Epithelial cell of esophagus (primary cell): ENCODE results near the gene LRFN2.
A peak's percentile ranks its signal among the peaks of the same experiment; 100 is the strongest.

Source experiments
- DNase-seq: peaks from one replicate; pipeline ENCODE4 v3.0.0; 2010; ENCODE audit warnings: low read depth
- H3K4me3 ChIP-seq: 2 replicates; pipeline ENCODE4 v1.5.1; 2011; ENCODE audit warnings: mild to moderate bottlenecking, low read length, control low read depth
- TF ChIP-seq, protein P1 (sequence below): IDR thresholded peaks from 2 replicates; pipeline ENCODE4 v1.5.1; 2011; ENCODE audit warnings: low read depth, mild to moderate bottlenecking, low read length, control low read depth, inconsistent platforms; ENCODE audit not compliant: insufficient read depth; ENCODE audit errors: missing control alignments

LRFN2 gene

DNA sequence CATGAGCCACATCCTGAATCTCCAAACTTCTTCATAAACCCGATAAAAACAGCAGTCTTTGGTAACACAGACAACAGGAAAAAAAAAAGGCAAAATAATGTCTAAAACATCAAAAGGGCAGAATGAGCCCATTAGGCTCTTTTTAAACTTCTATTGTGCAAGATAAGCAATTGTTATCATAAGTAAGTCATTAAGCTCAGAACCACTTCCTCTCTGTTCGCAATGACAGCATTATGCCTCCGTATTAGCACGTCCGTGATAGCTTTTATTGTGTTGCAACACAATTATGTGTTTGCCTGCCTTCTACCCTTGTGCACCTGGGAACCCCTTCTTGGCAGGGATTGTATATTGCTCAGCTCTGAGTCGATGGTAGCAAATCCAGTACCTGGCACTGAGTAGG lies 147.1 kb downstream of the LRFN2 start:
- TF ChIP-seq, protein P1, sequence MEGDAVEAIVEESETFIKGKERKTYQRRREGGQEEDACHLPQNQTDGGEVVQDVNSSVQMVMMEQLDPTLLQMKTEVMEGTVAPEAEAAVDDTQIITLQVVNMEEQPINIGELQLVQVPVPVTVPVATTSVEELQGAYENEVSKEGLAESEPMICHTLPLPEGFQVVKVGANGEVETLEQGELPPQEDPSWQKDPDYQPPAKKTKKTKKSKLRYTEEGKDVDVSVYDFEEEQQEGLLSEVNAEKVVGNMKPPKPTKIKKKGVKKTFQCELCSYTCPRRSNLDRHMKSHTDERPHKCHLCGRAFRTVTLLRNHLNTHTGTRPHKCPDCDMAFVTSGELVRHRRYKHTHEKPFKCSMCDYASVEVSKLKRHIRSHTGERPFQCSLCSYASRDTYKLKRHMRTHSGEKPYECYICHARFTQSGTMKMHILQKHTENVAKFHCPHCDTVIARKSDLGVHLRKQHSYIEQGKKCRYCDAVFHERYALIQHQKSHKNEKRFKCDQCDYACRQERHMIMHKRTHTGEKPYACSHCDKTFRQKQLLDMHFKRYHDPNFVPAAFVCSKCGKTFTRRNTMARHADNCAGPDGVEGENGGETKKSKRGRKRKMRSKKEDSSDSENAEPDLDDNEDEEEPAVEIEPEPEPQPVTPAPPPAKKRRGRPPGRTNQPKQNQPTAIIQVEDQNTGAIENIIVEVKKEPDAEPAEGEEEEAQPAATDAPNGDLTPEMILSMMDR: no peak
- peak; percentile 76 for DNase-seq
- no peak overlapping the region for H3K4me3 ChIP-seq

- DNase-seq: no peak
- no peak overlapping the region for H3K4me3 ChIP-seq
- TF ChIP-seq, protein P1: no peak
Observed at GRCh38 chr6:40439026-40439800, 148.0 kb downstream of the LRFN2 start.

DNA sequence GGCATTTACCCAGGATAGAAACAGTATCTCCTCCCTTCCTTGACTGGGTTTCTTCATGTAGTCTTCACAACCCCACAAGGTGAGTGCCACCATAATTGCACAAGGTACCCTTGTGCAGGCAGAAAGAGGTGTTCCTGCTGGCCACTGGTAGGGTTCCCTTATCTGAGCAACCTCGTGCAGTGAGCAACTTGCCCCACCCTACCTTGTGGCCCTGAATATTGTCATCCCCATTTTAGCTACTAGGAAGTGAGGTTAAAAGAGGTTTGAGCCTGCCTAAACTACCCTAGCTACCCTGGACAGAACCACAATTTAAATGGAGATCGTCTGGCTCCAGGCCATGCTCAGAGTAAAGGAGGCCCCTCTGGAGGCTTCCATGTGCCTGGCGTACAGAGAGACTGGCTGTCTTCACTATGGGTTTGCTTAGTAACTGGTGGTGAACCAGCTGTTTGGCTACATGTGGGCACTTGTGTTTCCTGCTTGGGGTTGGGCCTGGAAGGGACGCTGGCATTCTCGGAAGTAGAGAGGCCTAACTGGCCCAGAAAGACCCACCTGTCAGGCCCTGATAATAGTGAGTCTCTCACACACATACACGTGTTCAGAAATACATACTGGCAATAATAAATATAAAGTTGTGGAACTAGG lies 148.8 kb downstream of the LRFN2 start:
- no peak for DNase-seq
- no peak overlapping the region for H3K4me3 ChIP-seq
- TF ChIP-seq, protein P1: no peak

- no peak for DNase-seq
- H3K4me3 ChIP-seq: no peak overlapping the region
- TF ChIP-seq, protein P1: no peak
Observed at GRCh38 chr6:40437631-40438030, 149.5 kb downstream of the LRFN2 start.

- DNase-seq: peak; percentile 58
- TF ChIP-seq, protein P1: no peak
- H3K4me3 ChIP-seq: no peak overlapping the region
Observed at GRCh38 chr6:40436685-40437604, 150.2 kb downstream of the LRFN2 start.

- no peak for DNase-seq
- TF ChIP-seq, protein P1: no peak
- no peak overlapping the region for H3K4me3 ChIP-seq
Observed at GRCh38 chr6:40432982-40433381, 154.2 kb downstream of the LRFN2 start.
